HUDEP-2 (cell line): ENCODE results near the gene CLN6.

Experiments used
- DNase-seq, 76 experiments: peaks; one replicate each; lab custom pipeline; 2025; ENCODE audit not compliant: unreplicated experiment in 76 of 76; lab: John Stamatoyannopoulos, UW

The CLN6 gene

GRCh38 chr15:68229386-68230156, at the start of gene CLN6:
CLN6 (minus strand) TSS chr15:68229728; CDS start chr15:68229584, 144 bp downstream.
- peak in 73 of 76 experiments; percentile 5 to 93 (median 71) for DNase-seq

GRCh38 chr15:68278595-68279405, 49.3 kb upstream of the CLN6 start:
- peak in 5 of 76 experiments; percentile 7 to 40 (median 19) for DNase-seq

GRCh38 chr15:68278345-68278594, 48.7 kb upstream of the CLN6 start:
- peak in 5 of 76 experiments; percentile 44 to 59 (median 50) for DNase-seq

- peak in 75 of 76 experiments; percentile 23 to 94 (median 80) for DNase-seq
Measured at GRCh38 chr15:68277603-68278344, 48.2 kb upstream of the CLN6 start, which contains the start of gene FEM1B. FEM1B (plus strand) TSS chr15:68277745; CDS start chr15:68278418, 673 bp downstream.

GRCh38 chr15:68277131-68277602, 47.6 kb upstream of the CLN6 start:
- DNase-seq: peak in 9 of 76 experiments; percentile 21 to 95 (median 41)

DNA sequence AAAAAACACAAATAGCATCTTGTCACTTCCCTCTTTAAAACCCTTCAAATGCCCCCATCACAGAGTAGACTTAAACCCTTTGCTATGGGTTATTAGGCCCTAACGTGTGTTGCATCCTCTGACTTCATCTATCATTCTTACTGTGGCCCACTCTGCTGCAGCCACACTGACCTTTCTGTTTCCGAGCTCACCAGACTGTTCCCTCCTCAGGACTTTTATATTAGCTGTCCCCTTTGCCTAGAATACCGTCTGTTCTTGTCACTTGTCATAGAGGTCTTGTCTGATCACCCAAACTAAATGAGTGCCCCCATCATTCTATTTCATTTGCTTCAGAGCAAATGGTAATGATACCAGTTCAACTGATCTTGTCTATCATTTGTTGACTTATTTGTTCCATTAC, 47.1 kb upstream of the CLN6 start:
- no peak for DNase-seq

GRCh38 chr15:68275165-68275746, 45.7 kb upstream of the CLN6 start:
- DNase-seq: no peak

DNA sequence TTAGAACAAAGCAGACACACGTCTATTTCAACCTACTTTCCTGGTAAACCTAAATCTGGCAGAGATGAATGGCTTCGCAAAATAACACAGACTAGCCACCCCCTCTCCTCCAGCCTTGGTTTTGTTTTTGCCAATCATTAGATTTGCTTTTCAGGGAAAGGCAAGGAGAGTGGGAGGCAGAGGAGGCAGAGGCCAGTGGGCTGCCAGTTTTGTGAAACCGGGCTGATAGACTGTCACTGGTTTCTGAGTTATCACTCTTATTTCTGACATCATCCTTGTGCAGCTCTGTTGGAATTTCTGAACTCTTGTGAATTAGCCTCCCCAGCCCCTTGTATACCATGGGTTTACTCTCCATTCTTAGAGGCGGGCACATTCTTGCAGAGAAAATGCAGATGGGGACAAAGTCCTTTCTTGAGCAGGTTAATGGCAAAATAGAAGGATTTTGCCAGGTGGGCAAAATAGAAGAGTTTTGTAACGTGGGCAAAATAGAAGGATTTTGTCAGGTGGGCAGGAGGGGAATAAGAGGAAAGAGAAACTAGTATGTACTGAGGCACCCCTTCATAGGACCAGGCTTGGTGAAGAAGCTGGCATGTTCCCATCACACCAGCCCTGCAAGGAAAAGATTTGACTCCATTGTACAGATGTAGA, 44.8 kb upstream of the CLN6 start:
- DNase-seq: no peak

DNA sequence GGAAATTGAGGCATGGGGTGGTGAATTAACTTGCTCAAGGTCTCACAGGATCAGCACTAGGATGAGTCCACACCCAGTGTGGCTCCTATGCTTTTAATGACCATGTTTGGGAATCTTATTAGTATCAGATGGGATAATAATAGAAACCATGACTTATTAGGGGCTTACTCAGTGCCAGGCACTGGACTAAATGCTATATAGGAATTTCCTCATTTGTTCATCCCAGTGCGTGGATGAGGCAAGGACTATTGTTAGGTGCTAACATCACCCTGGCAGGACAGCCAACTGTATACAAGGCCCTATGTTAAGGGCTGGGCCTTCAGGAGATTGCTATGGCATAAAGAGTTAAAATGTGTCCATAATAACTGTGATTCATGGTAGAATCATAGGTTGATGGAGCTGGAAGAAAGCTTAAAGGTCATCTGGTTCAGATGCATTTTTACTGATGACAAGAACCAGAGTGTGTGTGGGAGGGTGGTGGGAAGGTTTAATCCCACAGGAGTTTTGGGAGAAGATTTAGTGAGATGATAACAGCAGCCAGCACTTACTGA, 43.3 kb upstream of the CLN6 start:
- no peak for DNase-seq

- DNase-seq: no peak
Measured at GRCh38 chr15:68271854-68272471, 42.4 kb upstream of the CLN6 start.

DNA sequence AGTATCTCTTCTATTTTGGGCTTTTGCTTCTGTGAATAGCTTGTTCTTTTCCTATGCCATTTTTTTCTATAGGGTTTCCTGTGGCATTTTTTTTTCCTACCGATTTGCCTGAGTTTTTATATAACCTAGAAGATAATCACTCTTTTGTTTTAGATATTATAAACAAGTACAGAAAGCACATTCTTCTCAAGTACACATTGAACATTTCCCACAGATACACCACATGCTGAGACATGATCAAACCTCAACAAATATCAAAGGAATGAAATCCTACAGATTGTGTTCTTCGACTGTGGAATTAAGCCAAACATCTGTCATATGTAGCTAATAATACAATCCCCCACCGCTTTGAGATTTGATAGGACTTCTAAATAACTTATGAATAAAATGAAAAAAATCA, 38.9 kb upstream of the CLN6 start:
- DNase-seq: no peak

DNA sequence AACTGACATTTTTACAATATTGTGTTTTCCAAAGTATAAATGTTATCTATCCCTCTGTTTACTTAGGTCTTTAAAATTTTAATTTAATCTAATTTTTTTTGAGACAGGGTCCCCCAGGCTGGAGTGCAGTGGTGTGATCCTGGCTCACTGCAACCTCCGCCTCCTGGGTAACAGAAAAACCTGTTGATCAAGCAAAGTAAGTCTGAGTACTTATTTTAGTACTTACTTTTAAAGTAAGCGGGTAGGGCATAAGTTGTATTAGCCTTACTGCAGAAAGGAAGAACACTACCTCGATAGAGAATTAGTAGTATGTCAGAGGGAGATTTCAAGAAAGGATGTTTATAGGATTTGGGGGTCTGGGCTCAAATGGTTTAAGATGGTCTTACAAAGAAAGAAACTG, 36.1 kb upstream of the CLN6 start:
- DNase-seq: no peak

GRCh38 chr15:68265081-68265480, 35.6 kb upstream of the CLN6 start:
- no peak for DNase-seq

DNA sequence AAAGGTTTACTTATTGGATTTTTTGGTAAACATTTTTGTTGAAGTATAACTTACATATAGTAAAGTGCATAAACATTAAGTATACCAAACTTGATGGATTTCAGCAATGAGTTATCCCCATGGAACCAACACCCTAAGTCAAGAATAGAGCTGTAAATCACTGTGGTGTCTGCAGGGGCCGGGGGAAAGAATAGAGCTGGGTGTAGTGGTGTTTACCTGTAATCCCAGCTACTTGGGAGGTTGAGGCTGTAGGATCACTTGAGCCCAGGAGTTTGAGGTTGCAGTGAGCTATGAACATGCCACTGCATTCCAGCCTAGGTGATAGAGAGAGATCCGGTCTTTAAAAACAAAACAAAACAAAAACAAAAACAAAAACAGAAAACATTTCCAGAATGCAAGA, 34.8 kb upstream of the CLN6 start:
- no peak for DNase-seq

GRCh38 chr15:68262514-68263356, 33.2 kb upstream of the CLN6 start:
- no peak for DNase-seq

DNA sequence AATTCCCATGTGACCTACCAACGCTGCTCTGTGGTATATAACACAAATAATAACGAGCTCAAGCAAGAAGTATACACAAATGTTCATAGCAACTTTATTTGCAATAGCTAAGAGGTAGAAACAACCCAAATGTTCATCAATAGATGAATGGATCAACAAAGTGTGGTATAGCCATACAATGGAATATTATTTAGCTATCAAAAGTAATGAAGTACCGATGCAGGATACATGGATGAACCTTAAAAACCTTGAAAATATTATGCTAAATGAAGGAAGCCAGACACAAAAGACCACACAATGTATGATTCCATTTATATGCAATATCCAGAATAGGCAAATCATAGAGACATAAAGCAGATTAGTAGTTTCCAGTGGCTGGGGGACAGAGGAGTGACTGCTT, 32.5 kb upstream of the CLN6 start:
- no peak for DNase-seq

- no peak for DNase-seq
Measured at GRCh38 chr15:68261241-68261640, 31.7 kb upstream of the CLN6 start.

DNA sequence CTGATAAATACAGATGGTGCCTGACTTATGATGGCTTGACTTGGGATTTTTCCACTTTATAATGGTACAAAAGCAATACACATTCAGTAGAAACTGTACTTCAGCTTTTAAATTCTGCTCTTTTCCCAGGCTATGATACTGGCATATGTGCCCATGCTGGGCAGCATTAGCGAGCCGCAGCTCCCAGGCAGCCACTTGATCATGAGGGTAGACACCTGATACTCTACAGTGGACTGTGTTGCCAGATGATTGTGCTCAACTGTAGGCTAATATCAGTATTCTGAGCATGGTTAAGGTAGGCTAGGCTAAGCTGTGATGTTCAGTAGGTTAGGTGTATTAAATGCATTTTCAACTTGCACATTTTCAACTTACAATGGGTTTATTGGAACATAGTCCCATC, 30.4 kb upstream of the CLN6 start:
- DNase-seq: no peak

GRCh38 chr15:68258692-68259091, 29.2 kb upstream of the CLN6 start:
- DNase-seq: no peak
